ENCODE results near the gene RHOF.

Gene RHOF

GRCh38 chr12:121838126-121838525 lies 44.6 kb upstream of the RHOF start:
- TF ChIP-seq CTCF (IDR thresholded peaks at IDR 0.05; ENCODE audit: low read depth, low read length, poor library complexity, severe bottlenecking) = no peak
- no peak for TF ChIP-seq EZH2phosphoT487 (IDR thresholded peaks at IDR 0.05; ENCODE audit: borderline replicate concordance, low read length)
- H3K27ac ChIP-seq (ENCODE audit: low read depth, low read length) = no peak overlapping the region
- H3K4me3 ChIP-seq (ENCODE audit: low read length) = no peak overlapping the region
- H3K9me2 ChIP-seq (replicated peaks; ENCODE audit: control insufficient read depth, low read length) = no peaks in the 10 kb centered on the region
- peaks cover 23% of the 10 kb centered on the region for H3K27me3 ChIP-seq (ENCODE audit: control insufficient read depth, low read length)
- H3F3A ChIP-seq (ENCODE audit: control insufficient read depth, insufficient read depth) = peaks cover 7% of the 10 kb centered on the region; the same call in 1 of the 2 replicates
- no peaks in the 10 kb centered on the region for H3K79me2 ChIP-seq (ENCODE audit: control insufficient read depth, low read length)
- no peaks in the 10 kb centered on the region for H3K36me3 ChIP-seq (ENCODE audit: control insufficient read depth, low read length)
- H4K20me1 ChIP-seq (ENCODE audit: control insufficient read depth, insufficient read depth, low read depth, low read length) = no peaks in the 10 kb centered on the region
- no peak overlapping the region for H3K4me2 ChIP-seq (ENCODE audit: low read length)
- peaks cover 16% of the 10 kb centered on the region for H3K4me1 ChIP-seq (ENCODE audit: control insufficient read depth, low read length)
- H3K9me3 ChIP-seq (ENCODE audit: control insufficient read depth, insufficient read depth, low read length) = no peaks in the 10 kb centered on the region

GRCh38 chr12:121837680-121838079 lies 44.2 kb upstream of the RHOF start:
- no peaks in the 10 kb centered on the region for H3K79me2 ChIP-seq (ENCODE audit: control insufficient read depth, low read length)
- H3K4me2 ChIP-seq (ENCODE audit: low read length) = no peak overlapping the region
- H3K27me3 ChIP-seq (ENCODE audit: control insufficient read depth, low read length) = peaks cover 23% of the 10 kb centered on the region
- H4K20me1 ChIP-seq (ENCODE audit: control insufficient read depth, insufficient read depth, low read depth, low read length) = no peaks in the 10 kb centered on the region
- no peak overlapping the region for H3K27ac ChIP-seq (ENCODE audit: low read depth, low read length)
- H3F3A ChIP-seq (ENCODE audit: control insufficient read depth, insufficient read depth) = peaks cover 7% of the 10 kb centered on the region; the same call in 1 of the 2 replicates
- H3K36me3 ChIP-seq (ENCODE audit: control insufficient read depth, low read length) = no peaks in the 10 kb centered on the region
- no peaks in the 10 kb centered on the region for H3K9me2 ChIP-seq (replicated peaks; ENCODE audit: control insufficient read depth, low read length)
- TF ChIP-seq EZH2phosphoT487 (IDR thresholded peaks at IDR 0.05; ENCODE audit: borderline replicate concordance, low read length) (no peak), CTCF (IDR thresholded peaks at IDR 0.05; ENCODE audit: low read depth, low read length, poor library complexity, severe bottlenecking) (peak; percentile 6)
- no peak overlapping the region for H3K4me3 ChIP-seq (ENCODE audit: low read length)
- no peaks in the 10 kb centered on the region for H3K9me3 ChIP-seq (ENCODE audit: control insufficient read depth, insufficient read depth, low read length)
- peaks cover 16% of the 10 kb centered on the region for H3K4me1 ChIP-seq (ENCODE audit: control insufficient read depth, low read length)

- Histone ChIP-seq H3K79me2 (ENCODE audit: control insufficient read depth, low read length) (no peaks in the 10 kb centered on the region), H3K9me2 (replicated peaks; ENCODE audit: control insufficient read depth, low read length) (no peaks in the 10 kb centered on the region), H3K4me3 (ENCODE audit: low read length) (no peak overlapping the region), H3K4me1 (ENCODE audit: control insufficient read depth, low read length) (peaks cover 6% of the 10 kb centered on the region), H3F3A (ENCODE audit: control insufficient read depth, insufficient read depth) (peaks cover 8% of the 10 kb centered on the region; the same call in 1 of the 2 replicates), H3K4me2 (ENCODE audit: low read length) (no peak overlapping the region), H4K20me1 (ENCODE audit: control insufficient read depth, insufficient read depth, low read depth, low read length) (peaks cover 5% of the 10 kb centered on the region; the same call in 1 of the 2 replicates), H3K27me3 (ENCODE audit: control insufficient read depth, low read length) (peaks cover 8% of the 10 kb centered on the region), H3K9me3 (ENCODE audit: control insufficient read depth, insufficient read depth, low read length) (no peaks in the 10 kb centered on the region), H3K36me3 (ENCODE audit: control insufficient read depth, low read length) (peaks cover 52% of the 10 kb centered on the region), H3K27ac (ENCODE audit: low read depth, low read length) (no peak overlapping the region)
- no peak for TF ChIP-seq EZH2phosphoT487 (IDR thresholded peaks at IDR 0.05; ENCODE audit: borderline replicate concordance, low read length)
Observed at GRCh38 chr12:121831571-121832245, 38.2 kb upstream of the RHOF start.

GRCh38 chr12:121830588-121831265 lies 37.2 kb upstream of the RHOF start:
- no peak overlapping the region for H3K4me2 ChIP-seq (ENCODE audit: low read length)
- H3K79me2 ChIP-seq (ENCODE audit: control insufficient read depth, low read length) = no peaks in the 10 kb centered on the region
- TF ChIP-seq CTCF (IDR thresholded peaks at IDR 0.05; ENCODE audit: low read depth, low read length, poor library complexity, severe bottlenecking) (no peak), EZH2phosphoT487 (IDR thresholded peaks at IDR 0.05; ENCODE audit: borderline replicate concordance, low read length) (no peak)
- H3K9me2 ChIP-seq (replicated peaks; ENCODE audit: control insufficient read depth, low read length) = no peaks in the 10 kb centered on the region
- peaks cover 57% of the 10 kb centered on the region for H3K36me3 ChIP-seq (ENCODE audit: control insufficient read depth, low read length)
- peaks cover 5% of the 10 kb centered on the region; the same call in 1 of the 2 replicates for H4K20me1 ChIP-seq (ENCODE audit: control insufficient read depth, insufficient read depth, low read depth, low read length)
- no peak overlapping the region for H3K27ac ChIP-seq (ENCODE audit: low read depth, low read length)
- H3K9me3 ChIP-seq (ENCODE audit: control insufficient read depth, insufficient read depth, low read length) = no peaks in the 10 kb centered on the region
- peaks cover 6% of the 10 kb centered on the region for H3K4me1 ChIP-seq (ENCODE audit: control insufficient read depth, low read length)
- H3F3A ChIP-seq (ENCODE audit: control insufficient read depth, insufficient read depth) = peaks cover 8% of the 10 kb centered on the region; the same call in 1 of the 2 replicates
- H3K27me3 ChIP-seq (ENCODE audit: control insufficient read depth, low read length) = no peaks in the 10 kb centered on the region
- H3K4me3 ChIP-seq (ENCODE audit: low read length) = no peak overlapping the region
